ENCODE data around the gene SPATA18.

DNA sequence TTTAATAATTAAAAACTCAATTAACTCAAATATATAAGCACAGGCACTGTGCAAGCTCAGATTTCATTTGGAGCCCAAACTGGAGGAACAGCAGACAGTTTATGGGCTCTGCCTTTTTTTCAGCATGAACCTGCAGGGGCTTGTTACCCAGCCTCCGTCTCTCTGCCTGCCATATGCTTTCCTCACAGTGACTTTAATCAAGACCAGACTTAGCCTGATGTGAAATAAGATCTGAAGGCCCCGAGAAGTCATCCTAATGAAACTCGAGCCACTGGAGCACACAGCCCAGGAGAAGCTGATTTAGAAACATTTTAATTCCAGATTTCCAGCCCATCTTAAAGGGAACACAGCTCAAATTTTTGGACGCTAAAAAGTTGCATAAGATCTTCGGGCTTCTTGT, 55.6 kb downstream of the SPATA18 start:
- no peak for TF ChIP-seq CTCF (IDR thresholded peaks at IDR 0.05)
- no peak for TF ChIP-seq POLR2A (IDR thresholded peaks at IDR 0.05)

All from transverse colon (tissue), 3 donors.